HG03575 (cell line): ENCODE data around the gene PALD1.

Experiments
- ATAC-seq: cut with Tn5 transposase; IDR thresholded peaks from one replicate; pipeline ENCODE4 v1.9.1; 2021; ENCODE audit not compliant: unreplicated experiment, insufficient number of reproducible peaks, low FRiP score; ENCODE audit errors: extremely low read depth

PALD1 gene

GRCh38 chr10:70499836-70500167, 21.2 kb downstream of the PALD1 start:
- no peak for ATAC-seq

GRCh38 chr10:70500368-70500767, 21.8 kb downstream of the PALD1 start:
- no peak for ATAC-seq

GRCh38 chr10:70500812-70501301, 22.3 kb downstream of the PALD1 start:
- no peak for ATAC-seq

- no peak for ATAC-seq
These were observed 23.8 kb downstream of the PALD1 start for GRCh38 chr10:70502406-70502805.

- no peak for ATAC-seq
These were observed 25.2 kb downstream of the PALD1 start for GRCh38 chr10:70503776-70504175.

GRCh38 chr10:70504521-70505358, 26.2 kb downstream of the PALD1 start:
- ATAC-seq, result no peak

GRCh38 chr10:70505908-70506307, 27.3 kb downstream of the PALD1 start:
- no peak for ATAC-seq

GRCh38 chr10:70507966-70508365, 29.4 kb downstream of the PALD1 start:
- no peak for ATAC-seq

- no peak for ATAC-seq
These were observed 30.6 kb downstream of the PALD1 start for GRCh38 chr10:70508912-70509756.

GRCh38 chr10:70509757-70510147, 31.2 kb downstream of the PALD1 start:
- no peak for ATAC-seq

GRCh38 chr10:70510453-70510852, 31.9 kb downstream of the PALD1 start:
- ATAC-seq, result no peak

GRCh38 chr10:70510904-70511303, 32.3 kb downstream of the PALD1 start:
- no peak for ATAC-seq

GRCh38 chr10:70512149-70512639, 33.6 kb downstream of the PALD1 start:
- ATAC-seq, result no peak

GRCh38 chr10:70513848-70514309, 35.3 kb downstream of the PALD1 start:
- ATAC-seq, result peak; percentile 69

- ATAC-seq, result no peak
These were observed 36.0 kb downstream of the PALD1 start for GRCh38 chr10:70514591-70514990.

- no peak for ATAC-seq
These were observed 36.6 kb downstream of the PALD1 start for GRCh38 chr10:70515035-70515667.

GRCh38 chr10:70518695-70519094, 40.1 kb downstream of the PALD1 start:
- no peak for ATAC-seq

GRCh38 chr10:70523057-70523456, 44.5 kb downstream of the PALD1 start:
- no peak for ATAC-seq

- no peak for ATAC-seq
These were observed 45.0 kb downstream of the PALD1 start for GRCh38 chr10:70523549-70523948.
